Astrocyte (in vitro differentiated cells and primary cell): ENCODE measurements around the gene RAD21L1.

Experiments used
- EZH2 ChIP-seq: IDR thresholded peaks from 2 replicates; pipeline ENCODE4 v1.6.1; 2012; ENCODE audit warnings: mild to moderate bottlenecking, low read length, inconsistent platforms; ENCODE audit not compliant: insufficient read depth
- TF ChIP-seq, protein P1 (sequence below): IDR thresholded peaks from 2 replicates; pipeline ENCODE4 v1.5.1; 2011; ENCODE audit warnings: low read depth, mild to moderate bottlenecking, inconsistent platforms, low read length, moderate library complexity; ENCODE audit not compliant: insufficient read depth

DNA sequence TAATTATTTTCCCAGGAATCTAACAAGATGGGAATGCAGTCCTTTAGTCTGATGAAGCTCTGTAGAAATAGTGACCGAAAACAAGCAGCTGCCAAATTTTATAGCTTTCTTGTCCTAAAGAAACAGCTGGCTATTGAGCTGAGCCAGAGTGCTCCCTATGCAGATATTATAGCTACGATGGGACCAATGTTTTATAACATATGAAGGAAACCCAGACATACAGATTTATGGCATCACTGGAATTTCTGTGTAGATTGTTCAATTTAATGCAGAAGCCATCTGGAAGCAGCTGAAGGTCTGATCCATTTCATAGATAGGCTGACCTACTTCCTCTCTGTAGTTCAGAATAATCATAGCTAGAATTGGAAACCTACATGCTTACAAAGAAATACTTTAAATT is 28.4 kb downstream of the RAD21L1 start:
- TF ChIP-seq, protein P1, sequence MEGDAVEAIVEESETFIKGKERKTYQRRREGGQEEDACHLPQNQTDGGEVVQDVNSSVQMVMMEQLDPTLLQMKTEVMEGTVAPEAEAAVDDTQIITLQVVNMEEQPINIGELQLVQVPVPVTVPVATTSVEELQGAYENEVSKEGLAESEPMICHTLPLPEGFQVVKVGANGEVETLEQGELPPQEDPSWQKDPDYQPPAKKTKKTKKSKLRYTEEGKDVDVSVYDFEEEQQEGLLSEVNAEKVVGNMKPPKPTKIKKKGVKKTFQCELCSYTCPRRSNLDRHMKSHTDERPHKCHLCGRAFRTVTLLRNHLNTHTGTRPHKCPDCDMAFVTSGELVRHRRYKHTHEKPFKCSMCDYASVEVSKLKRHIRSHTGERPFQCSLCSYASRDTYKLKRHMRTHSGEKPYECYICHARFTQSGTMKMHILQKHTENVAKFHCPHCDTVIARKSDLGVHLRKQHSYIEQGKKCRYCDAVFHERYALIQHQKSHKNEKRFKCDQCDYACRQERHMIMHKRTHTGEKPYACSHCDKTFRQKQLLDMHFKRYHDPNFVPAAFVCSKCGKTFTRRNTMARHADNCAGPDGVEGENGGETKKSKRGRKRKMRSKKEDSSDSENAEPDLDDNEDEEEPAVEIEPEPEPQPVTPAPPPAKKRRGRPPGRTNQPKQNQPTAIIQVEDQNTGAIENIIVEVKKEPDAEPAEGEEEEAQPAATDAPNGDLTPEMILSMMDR = no peak
- TF ChIP-seq EZH2 = no peak
